ENCODE data around the gene TRANK1.

TRANK1 gene

GRCh38 chr3:36820083-36820482 is 124.8 kb downstream of the TRANK1 start:
- no peak for TF ChIP-seq CTCF (IDR thresholded peaks at IDR 0.05; ENCODE audit: low read depth, low read length)
- H3K4me3 ChIP-seq (ENCODE audit: low read depth, low read length), result no peak overlapping the region

GRCh38 chr3:36817806-36818533 is 126.9 kb downstream of the TRANK1 start:
- no peak for TF ChIP-seq CTCF (IDR thresholded peaks at IDR 0.05; ENCODE audit: low read depth, low read length)
- no peak overlapping the region for H3K4me3 ChIP-seq (ENCODE audit: low read depth, low read length)

GRCh38 chr3:36815375-36815774 is 129.5 kb downstream of the TRANK1 start:
- H3K4me3 ChIP-seq (ENCODE audit: low read depth, low read length), result no peak overlapping the region
- no peak for TF ChIP-seq CTCF (IDR thresholded peaks at IDR 0.05; ENCODE audit: low read depth, low read length)

GRCh38 chr3:36814776-36815175 is 130.1 kb downstream of the TRANK1 start:
- TF ChIP-seq CTCF (IDR thresholded peaks at IDR 0.05; ENCODE audit: low read depth, low read length), result 0 out of 2 replicates have a peak, but pooled peaks have one; percentile 14
- H3K4me3 ChIP-seq (ENCODE audit: low read depth, low read length), result no peak overlapping the region

GRCh38 chr3:36814066-36814717 is 130.7 kb downstream of the TRANK1 start:
- no peak for TF ChIP-seq CTCF (IDR thresholded peaks at IDR 0.05; ENCODE audit: low read depth, low read length)
- H3K4me3 ChIP-seq (ENCODE audit: low read depth, low read length), result no peak overlapping the region

GRCh38 chr3:36813305-36813704 is 131.5 kb downstream of the TRANK1 start:
- no peak for TF ChIP-seq CTCF (IDR thresholded peaks at IDR 0.05; ENCODE audit: low read depth, low read length)
- no peak overlapping the region for H3K4me3 ChIP-seq (ENCODE audit: low read depth, low read length)

DNA sequence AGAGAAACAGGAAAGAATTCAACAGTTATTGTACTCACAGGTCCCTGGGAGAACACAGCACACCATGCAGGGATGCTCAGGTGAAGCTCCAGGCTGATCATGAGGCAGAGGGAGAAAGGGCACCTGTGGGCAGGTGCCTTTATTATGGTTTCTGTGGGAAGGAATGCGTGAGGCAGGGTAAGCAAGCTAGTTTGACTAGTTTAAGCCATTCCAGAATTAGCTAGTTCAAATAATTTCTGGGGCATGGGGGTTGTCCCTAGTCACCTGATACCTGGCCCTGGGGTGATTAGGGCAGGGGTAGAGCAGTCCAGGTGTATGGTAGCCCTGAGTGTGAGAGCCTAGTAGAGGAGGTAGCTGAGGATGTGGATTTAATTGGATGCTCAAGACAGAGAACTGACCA is 132.6 kb downstream of the TRANK1 start:
- TF ChIP-seq CTCF (IDR thresholded peaks at IDR 0.05; ENCODE audit: low read depth, low read length), result no peak
- no peak overlapping the region for H3K4me3 ChIP-seq (ENCODE audit: low read depth, low read length)
